Esophagus (tissue), 2 donors: ENCODE results near the gene HOXD12. TPM values are rescaled to one million over a fixed set of nuclear protein-coding genes. Genes with fewer than 3 reads are reported as not detected.
A peak's percentile ranks its signal among the peaks of the same experiment; 100 is the strongest.

Experiments
- H3K27ac ChIP-seq, 2 donors: one replicate each; pipeline ENCODE4 v1.5.1; 2013; ENCODE audit warnings: low read depth in 2 of 2, mild to moderate bottlenecking in 2 of 2, inconsistent platforms in 1 of 2, low read length in 1 of 2, moderate library complexity in 1 of 2
- H3K27me3 ChIP-seq, 2 donors: one replicate each; pipeline ENCODE4 v1.6.1; 2013; ENCODE audit warnings: low read length in 2 of 2, control low read depth in 1 of 2, mild to moderate bottlenecking in 1 of 2; ENCODE audit not compliant: insufficient read depth in 2 of 2, control insufficient read depth in 1 of 2
- H3K36me3 ChIP-seq, 2 donors: one replicate each; pipeline ENCODE4 v1.6.1; 2013; ENCODE audit warnings: low read length in 1 of 2; ENCODE audit not compliant: control insufficient read depth in 2 of 2, insufficient read depth in 2 of 2
- H3K4me1 ChIP-seq, 2 donors: one replicate each; pipeline ENCODE4 v1.6.1; 2013; ENCODE audit warnings: low read length in 1 of 2; ENCODE audit not compliant: control insufficient read depth in 2 of 2, insufficient read depth in 2 of 2
- H3K4me3 ChIP-seq, 2 donors: one replicate each; pipeline ENCODE4 v1.5.1; 2013; ENCODE audit warnings: low read length in 2 of 2, mild to moderate bottlenecking in 2 of 2, low read depth in 1 of 2, moderate library complexity in 1 of 2
- H3K9me3 ChIP-seq, 2 donors: one replicate each; pipeline ENCODE4 v1.6.1; 2013; ENCODE audit warnings: mild to moderate bottlenecking in 2 of 2, low read depth in 1 of 2, low read length in 1 of 2, moderate library complexity in 1 of 2; ENCODE audit not compliant: control insufficient read depth in 2 of 2, insufficient read depth in 1 of 2
- WGBS, 2 donors: extraction: QIAGEN DNeasy Blood & Tissue Kit; methylation state at CpG; one replicate each; pipeline ENCODE4 v1.1.7; 2013; 5-methylcytosine and 5-hydroxymethylcytosine counted together
- polyA plus RNA-seq, 2 donors: library from polyadenylated mRNA; stranded (reverse); fragments of 200-250 nt; gene quantifications; one replicate each; pipeline ENCODE4 v1.2.3, GENCODE V29; 2013
- donor health status: healthy with polysubstance abuse.
- donor health status: Bipolar disorder and iron deficiency.

HOXD12 gene
- polyA plus RNA-seq, 2 donors = not detected

DNA sequence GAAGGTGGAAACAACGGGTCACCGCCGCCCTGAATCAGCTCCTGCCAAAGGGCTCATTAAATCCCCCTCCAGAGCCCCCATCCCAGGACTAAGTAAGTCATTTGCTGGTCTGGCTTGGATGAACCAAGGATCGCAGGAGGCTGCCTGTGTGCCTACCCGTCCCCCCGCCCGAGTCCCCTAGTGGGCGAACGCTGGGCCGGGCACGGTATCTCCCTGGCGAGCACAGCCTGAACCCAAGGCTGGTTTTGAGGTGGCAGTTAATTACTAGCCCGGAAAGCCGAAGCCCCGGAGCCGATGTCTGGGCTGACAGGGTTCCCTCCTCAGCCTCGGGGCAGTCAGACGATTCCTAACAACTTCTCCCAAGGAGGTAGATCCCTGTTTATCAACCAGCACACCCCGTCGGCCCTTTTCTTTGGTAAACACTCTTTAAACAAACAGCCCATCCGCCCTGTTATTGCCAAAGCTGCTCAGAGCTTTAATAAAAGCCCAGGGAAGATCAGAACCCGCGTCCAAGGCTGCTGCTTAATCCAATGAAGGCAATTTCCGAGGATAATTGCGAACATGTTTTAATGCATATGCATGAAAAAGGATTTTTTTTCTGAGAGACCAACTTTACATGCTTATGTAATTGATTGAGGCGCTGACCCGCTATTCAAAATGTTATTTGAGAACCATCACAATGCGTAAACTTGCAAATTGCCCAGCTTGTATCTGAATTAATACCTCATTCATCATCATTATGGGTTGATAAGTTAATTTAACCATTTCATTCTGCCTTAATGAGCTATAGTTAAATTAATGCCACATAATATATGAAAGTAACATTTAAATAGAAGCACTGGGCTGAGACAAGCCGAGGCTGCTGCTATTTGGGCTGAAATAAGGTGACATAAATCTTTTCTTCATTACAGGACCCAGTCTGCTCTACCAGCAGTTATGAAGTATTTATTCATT, 26.4 kb upstream of the HOXD12 start:
- H3K27ac ChIP-seq = no peak overlapping the region
- H3K27me3 ChIP-seq = peaks cover 28 to 65% of the 10 kb centered on the region in 2 donors
- H3K4me1 ChIP-seq = peaks cover 0 to 3% of the 10 kb centered on the region in 2 donors
- no peaks in the 10 kb centered on the region for H3K36me3 ChIP-seq
- 6 to 9% methylated on average over 29 of the region's 29 CpGs for WGBS, 2 donors
- no peak overlapping the region for H3K4me3 ChIP-seq
- H3K9me3 ChIP-seq = peaks cover 0 to 3% of the 10 kb centered on the region in 2 donors

DNA sequence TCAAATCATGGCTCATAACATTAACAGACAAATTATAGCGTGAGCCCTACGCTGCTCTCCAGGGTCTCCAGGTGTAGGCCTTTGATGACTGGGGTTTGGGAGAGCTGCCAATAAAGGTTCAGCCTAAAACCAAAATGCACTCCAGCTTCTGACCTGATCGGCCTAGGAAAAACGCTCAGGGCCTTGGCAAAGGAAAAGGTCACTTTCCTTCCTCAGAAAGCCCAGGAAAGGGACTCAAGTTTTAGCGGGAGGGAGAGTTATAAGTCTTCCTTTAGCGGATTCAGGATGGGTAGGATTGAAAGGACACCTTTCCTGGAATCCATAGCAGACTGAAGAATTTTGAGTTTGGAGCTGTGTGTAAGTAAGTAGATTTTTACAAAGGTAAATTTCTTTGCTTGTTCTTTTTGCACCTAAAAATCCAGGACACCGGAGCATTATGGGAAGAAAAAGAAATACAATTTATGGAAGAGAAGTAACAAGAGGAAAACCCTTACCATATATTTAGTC, 24.6 kb upstream of the HOXD12 start:
- H3K27me3 ChIP-seq = peaks cover 21 to 62% of the 10 kb centered on the region in 2 donors
- 26 to 31% methylated on average over 7 of the region's 7 CpGs for WGBS, 2 donors
- peaks cover 0 to 3% of the 10 kb centered on the region in 2 donors for H3K9me3 ChIP-seq
- no peak overlapping the region for H3K27ac ChIP-seq
- H3K36me3 ChIP-seq = no peaks in the 10 kb centered on the region
- peaks cover 0 to 4% of the 10 kb centered on the region in 2 donors for H3K4me1 ChIP-seq
- no peak overlapping the region for H3K4me3 ChIP-seq

DNA sequence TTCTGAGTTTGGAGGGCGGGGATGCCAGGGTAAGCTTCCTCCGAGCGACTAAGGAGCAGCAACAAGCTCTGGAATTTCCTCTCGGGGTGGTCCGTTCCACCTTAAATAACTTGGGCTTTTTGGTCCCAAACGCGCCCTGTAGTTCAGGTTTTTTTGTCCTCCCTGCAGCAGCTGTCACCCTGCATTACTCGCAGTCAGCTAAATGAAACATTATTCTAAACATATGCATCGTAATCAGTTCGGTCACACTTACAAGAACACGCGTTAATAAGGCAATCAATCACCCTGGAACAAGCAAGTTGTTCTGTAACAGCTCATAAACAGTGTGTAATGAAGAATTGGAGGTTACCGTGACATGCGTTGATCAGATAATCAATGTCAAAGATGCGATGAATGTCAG, 24.1 kb upstream of the HOXD12 start:
- H3K9me3 ChIP-seq = peaks cover 2 to 5% of the 10 kb centered on the region in 2 donors
- H3K4me1 ChIP-seq = peaks cover 2 to 4% of the 10 kb centered on the region in 2 donors
- 7 to 17% methylated on average over 15 of the region's 15 CpGs for WGBS, 2 donors
- peaks cover 18 to 65% of the 10 kb centered on the region in 2 donors for H3K27me3 ChIP-seq
- H3K27ac ChIP-seq = no peak overlapping the region
- H3K4me3 ChIP-seq = no peak overlapping the region
- H3K36me3 ChIP-seq = no peaks in the 10 kb centered on the region

DNA sequence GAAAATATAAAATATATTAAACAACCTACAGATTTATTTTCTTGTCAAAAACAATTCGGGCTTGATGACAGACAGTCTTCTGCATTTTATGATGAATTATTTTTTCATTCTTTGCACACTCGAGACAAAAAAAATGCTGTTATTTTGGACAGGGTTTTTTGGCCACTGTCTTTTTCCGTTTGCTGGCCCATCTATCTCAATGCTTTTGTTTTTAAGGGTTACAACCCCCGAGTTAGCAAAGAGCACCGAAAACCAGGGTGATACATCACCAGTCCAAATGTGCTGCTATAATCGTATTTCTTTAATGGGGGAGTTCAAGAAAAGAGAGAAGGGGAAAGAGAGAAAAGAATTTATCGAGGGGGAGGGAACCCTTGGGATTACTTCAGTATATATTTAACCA, 23.5 kb upstream of the HOXD12 start:
- peaks cover 14 to 67% of the 10 kb centered on the region in 2 donors for H3K27me3 ChIP-seq
- no peaks in the 10 kb centered on the region for H3K36me3 ChIP-seq
- peaks cover 5 to 11% of the 10 kb centered on the region in 2 donors for H3K9me3 ChIP-seq
- WGBS, 2 donors = 21 to 24% methylated on average over 7 of the region's 7 CpGs
- H3K27ac ChIP-seq = no peak overlapping the region
- H3K4me3 ChIP-seq = no peak overlapping the region
- peaks cover 4 to 5% of the 10 kb centered on the region in 2 donors for H3K4me1 ChIP-seq

DNA sequence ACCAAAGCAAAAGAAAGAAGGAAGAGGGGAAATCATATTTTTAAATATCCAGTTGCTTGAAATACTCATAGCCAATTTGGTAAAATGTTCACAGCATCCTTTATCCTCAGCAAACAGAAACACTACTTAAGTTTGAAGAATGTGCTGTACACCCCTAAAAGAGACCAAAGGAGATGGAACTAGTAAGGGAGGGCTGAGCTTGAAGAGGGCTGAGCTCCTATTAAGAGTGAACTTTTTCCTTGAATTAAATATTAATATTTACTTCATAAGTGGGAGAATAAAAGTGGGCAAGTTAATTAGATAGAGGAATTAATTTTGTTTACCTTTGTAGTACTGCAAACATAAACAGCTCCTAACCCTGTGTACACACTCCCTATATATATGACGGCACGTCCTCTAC, 22.8 kb upstream of the HOXD12 start:
- Histone ChIP-seq H3K27ac (no peak overlapping the region), H3K9me3 (peaks cover 8 to 16% of the 10 kb centered on the region in 2 donors), H3K27me3 (peaks cover 12 to 70% of the 10 kb centered on the region in 2 donors), H3K4me1 (peaks cover 4 to 5% of the 10 kb centered on the region in 2 donors), H3K36me3 (no peaks in the 10 kb centered on the region), H3K4me3 (no peak overlapping the region)
- WGBS, 2 donors = 21 to 24% methylated on average over 2 of the region's 2 CpGs

DNA sequence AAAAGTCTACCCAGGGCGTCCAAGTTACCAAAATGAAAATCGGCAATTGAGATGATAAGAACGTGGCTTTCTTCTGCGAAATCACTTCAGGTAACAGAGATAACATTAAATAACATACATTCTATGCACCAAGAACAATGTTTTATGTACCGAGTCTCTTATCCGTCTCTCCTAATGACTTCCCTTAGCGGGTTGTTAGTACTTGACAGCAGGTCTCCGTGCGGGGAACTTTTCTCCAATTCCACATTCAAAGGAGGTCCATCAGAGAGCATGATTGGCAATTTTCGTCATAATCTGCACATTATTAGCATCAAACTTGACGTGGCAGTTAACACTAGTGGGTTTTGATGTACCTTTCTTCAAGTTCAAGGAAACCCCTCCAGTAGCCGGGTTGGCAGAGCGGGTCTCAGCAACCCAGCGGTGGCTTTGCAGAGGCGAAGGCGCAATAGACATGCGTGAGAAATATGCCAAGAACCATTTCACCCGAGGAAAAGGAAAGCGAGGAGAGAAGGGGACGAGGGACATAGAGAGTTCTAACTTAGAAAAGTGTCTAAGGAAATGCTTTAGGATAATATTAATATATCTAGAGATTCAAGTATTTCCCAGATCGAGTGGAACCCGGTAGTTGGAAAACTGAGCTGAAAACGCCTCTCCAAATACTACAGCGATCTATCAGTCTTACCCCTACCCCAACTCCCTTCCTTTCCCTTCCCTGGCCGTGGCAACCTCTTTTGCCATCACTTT, 20.9 kb upstream of the HOXD12 start:
- no peak overlapping the region for H3K4me3 ChIP-seq
- 12 to 13% methylated on average over 25 of the region's 25 CpGs for WGBS, 2 donors
- peaks cover 9 to 76% of the 10 kb centered on the region in 2 donors for H3K27me3 ChIP-seq
- no peaks in the 10 kb centered on the region for H3K36me3 ChIP-seq
- H3K27ac ChIP-seq = no peak overlapping the region
- H3K4me1 ChIP-seq = peaks cover 8% of the 10 kb centered on the region in 2 donors
- H3K9me3 ChIP-seq = peaks cover 13 to 29% of the 10 kb centered on the region in 2 donors

DNA sequence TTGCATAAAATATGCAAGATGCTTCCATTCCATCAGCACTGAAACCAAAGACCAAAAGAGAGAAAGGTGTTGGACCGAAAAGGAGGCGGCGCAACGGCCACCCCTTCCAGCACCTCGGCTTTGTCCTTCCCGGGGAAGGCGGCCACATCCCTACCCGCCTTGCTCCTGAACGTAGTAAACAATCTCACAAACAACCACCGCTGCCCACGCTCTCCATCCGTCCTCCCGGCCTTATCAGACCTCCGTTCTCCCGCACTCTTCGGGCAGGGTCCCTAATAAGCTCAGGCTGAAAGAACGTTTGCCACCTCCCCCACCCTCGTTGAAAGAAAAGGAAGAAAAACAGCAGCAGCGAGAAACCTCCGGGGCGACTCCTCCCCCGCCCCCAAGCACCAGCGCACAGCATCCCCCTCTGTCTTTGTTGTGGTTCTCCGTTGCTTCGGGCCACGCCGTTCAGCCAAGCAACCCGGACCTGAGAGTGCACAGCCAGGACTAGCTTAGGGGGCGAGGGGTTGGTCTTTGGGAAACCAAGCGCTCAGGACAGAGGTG, 20.2 kb upstream of the HOXD12 start:
- H3K27me3 ChIP-seq = peaks cover 5 to 74% of the 10 kb centered on the region in 2 donors
- peaks cover 8% of the 10 kb centered on the region in 2 donors for H3K4me1 ChIP-seq
- 8 to 10% methylated on average over 30 of the region's 30 CpGs for WGBS, 2 donors
- no peak overlapping the region for H3K27ac ChIP-seq
- peak overlapping the region in 1 of 2 donors; percentile 35 for H3K4me3 ChIP-seq
- peaks cover 13 to 29% of the 10 kb centered on the region in 2 donors for H3K9me3 ChIP-seq
- H3K36me3 ChIP-seq = no peaks in the 10 kb centered on the region

DNA sequence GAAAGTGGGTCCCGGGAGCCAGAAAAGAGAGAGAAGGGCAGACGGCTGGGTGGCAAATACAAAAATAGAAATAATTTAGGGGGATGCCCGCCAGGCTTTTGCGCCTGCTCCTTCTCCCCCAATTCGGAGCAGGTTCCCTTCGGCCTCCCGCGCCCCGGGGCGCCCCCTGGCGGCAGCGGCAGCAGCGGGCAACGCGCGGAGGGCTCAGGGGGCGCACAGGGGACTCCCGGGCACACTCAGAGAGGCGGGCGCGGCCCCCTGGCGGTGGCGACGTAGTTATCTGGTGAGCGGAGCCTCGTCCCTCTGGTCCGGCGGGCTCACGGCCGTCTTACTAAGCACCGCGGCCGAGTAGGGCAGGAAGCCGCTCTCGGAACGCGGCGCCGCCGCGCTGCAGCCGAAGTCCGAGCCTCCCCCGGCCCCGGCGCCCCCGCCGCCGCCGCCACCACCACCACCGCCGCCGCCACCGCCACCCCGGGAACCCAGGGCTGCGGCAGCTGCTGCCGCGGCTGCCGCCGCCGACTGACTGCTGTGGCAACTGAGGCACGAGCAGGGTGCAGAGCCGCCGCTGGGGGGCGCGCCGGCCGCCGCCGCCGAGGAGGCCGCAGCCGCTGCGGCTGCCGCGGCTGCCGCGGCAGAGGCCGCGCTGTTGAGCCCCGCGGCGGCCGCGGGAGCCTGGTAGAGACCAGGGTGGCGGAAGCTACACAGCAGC, 19.6 kb upstream of the HOXD12 start:
- WGBS, 2 donors = 4 to 5% methylated on average over 47 to 86 of the region's 86 CpGs
- Histone ChIP-seq H3K4me1 (peaks cover 8% of the 10 kb centered on the region in 2 donors), H3K27me3 (peaks cover 0 to 70% of the 10 kb centered on the region in 2 donors), H3K27ac (no peak overlapping the region), H3K4me3 (peak overlapping the region; percentile 14 to 35), H3K9me3 (peaks cover 13 to 30% of the 10 kb centered on the region in 2 donors), H3K36me3 (no peaks in the 10 kb centered on the region)
